Neural progenitor cell (in vitro differentiated cells): ENCODE measurements around the gene LYRM4. TPM values are rescaled to one million over a fixed set of nuclear protein-coding genes. Genes with fewer than 3 reads are reported as not detected.

Experiments
- DNase-seq: peaks from one replicate; pipeline ENCODE4 v3.0.0-alpha.2; 2016; ENCODE audit warnings: low spot score
- H2AFZ ChIP-seq: fragments of 200-600 bp; sonication (generic); replicated peaks from 2 replicates; pipeline ENCODE4 v1.6.1; 2016; ENCODE audit warnings: antibody characterized with exemption
- H3F3A ChIP-seq: fragments of 200-600 bp; sonication (generic); 2 replicates; pipeline ENCODE4 v1.6.1; 2016; ENCODE audit warnings: antibody characterized with exemption, low read depth
- H3K27ac ChIP-seq: fragments of 200-600 bp; sonication (generic); 2 replicates; pipeline ENCODE4 v1.5.1; 2016; ENCODE audit warnings: mild to moderate bottlenecking
- H3K27me3 ChIP-seq: fragments of 200-600 bp; sonication (generic); 2 replicates; pipeline ENCODE4 v1.6.1; 2016; ENCODE audit warnings: mild to moderate bottlenecking, moderate library complexity
- H3K36me3 ChIP-seq: fragments of 200-600 bp; sonication (generic); 2 replicates; pipeline ENCODE4 v1.5.1; 2016
- H3K4me1 ChIP-seq: fragments of 200-600 bp; sonication (generic); 2 replicates; pipeline ENCODE4 v1.6.1; 2016; ENCODE audit warnings: mixed run types
- H3K4me2 ChIP-seq: fragments of 200-600 bp; sonication (generic); 2 replicates; pipeline ENCODE4 v1.6.1; 2016
- H3K4me3 ChIP-seq: fragments of 200-600 bp; sonication (generic); 2 replicates; pipeline ENCODE4 v1.5.1; 2016
- H3K79me2 ChIP-seq: fragments of 200-600 bp; sonication (generic); 2 replicates; pipeline ENCODE4 v1.6.1; 2016; ENCODE audit warnings: low read depth
- H3K9ac ChIP-seq: fragments of 200-600 bp; sonication (generic); 2 replicates; pipeline ENCODE4 v1.6.1; 2016
- H3K9me3 ChIP-seq: fragments of 200-600 bp; sonication (generic); 2 replicates; pipeline ENCODE4 v1.5.1; 2016; ENCODE audit warnings: low read depth
- H4K20me1 ChIP-seq: fragments of 200-600 bp; sonication (generic); 2 replicates; pipeline ENCODE4 v1.6.1; 2016; ENCODE audit warnings: low read depth
- H3K27ac Mint-ChIP-seq: 3 replicates; pipeline ENCODE4 v1.8.0; 2021; ENCODE audit warnings: mixed read lengths
- H3K27me3 Mint-ChIP-seq: 2 replicates; pipeline ENCODE4 v1.8.0; 2022; ENCODE audit warnings: low read depth, mild to moderate bottlenecking, inconsistent platforms, moderate library complexity, mixed read lengths; ENCODE audit not compliant: insufficient read depth
- H3K36me3 Mint-ChIP-seq: 3 replicates; pipeline ENCODE4 v1.8.0; 2021; ENCODE audit warnings: mixed read lengths
- H3K4me1 Mint-ChIP-seq: 3 replicates; pipeline ENCODE4 v1.8.0; 2021; ENCODE audit warnings: mixed read lengths
- H3K4me3 Mint-ChIP-seq: 3 replicates; pipeline ENCODE4 v1.8.0; 2021; ENCODE audit warnings: mild to moderate bottlenecking, moderate library complexity, mixed read lengths
- H3K9me3 Mint-ChIP-seq: 3 replicates; pipeline ENCODE4 v1.8.0; 2020; ENCODE audit warnings: mixed read lengths
- EZH2 ChIP-seq: fragments of 200-600 bp; sonication (generic); IDR thresholded peaks from 2 replicates; pipeline ENCODE4 v1.6.1; 2017; ENCODE audit warnings: antibody characterized with exemption, mild to moderate bottlenecking, moderate library complexity
- EZH2phosphoT487 ChIP-seq: fragments of 200-600 bp; sonication (generic); IDR thresholded peaks from 2 replicates; pipeline ENCODE4 v1.6.1; 2017; ENCODE audit warnings: antibody characterized with exemption
- total RNA-seq: library from RNA; depleted of rRNA; stranded (reverse); fragments of >200 nt; gene quantifications from 2 replicates; pipeline ENCODE4 v1.2.3, GENCODE V29; 2015; ENCODE audit warnings: low replicate concordance
- TF ChIP-seq, protein P1 (sequence below): fragments of 200-600 bp; sonication (generic); IDR thresholded peaks from 2 replicates; pipeline ENCODE4 v1.5.1; 2017; ENCODE audit warnings: antibody characterized with exemption, mild to moderate bottlenecking

The LYRM4 gene
- total RNA-seq, 1 donor from 2014 or later, result 23.9 TPM

GRCh38 chr6:5133943-5134342 lies 126.8 kb downstream of the LYRM4 start:
- H3K4me3 Mint-ChIP-seq, result no peak overlapping the region
- H4K20me1 ChIP-seq, result peaks cover 24% of the 10 kb centered on the region
- H3K4me3 ChIP-seq, result no peak overlapping the region
- H3K27me3 Mint-ChIP-seq, result peaks cover 2% of the 10 kb centered on the region
- no peaks in the 10 kb centered on the region for H3K9me3 ChIP-seq
- no peak overlapping the region for H3K27ac ChIP-seq
- H2AFZ ChIP-seq, result no peak overlapping the region
- H3K27me3 ChIP-seq, result no peaks in the 10 kb centered on the region
- no peaks in the 10 kb centered on the region for H3K36me3 ChIP-seq
- no peaks in the 10 kb centered on the region for H3K79me2 ChIP-seq
- peaks cover 7% of the 10 kb centered on the region for H3K9me3 Mint-ChIP-seq
- peaks cover 13% of the 10 kb centered on the region for H3K36me3 Mint-ChIP-seq
- H3F3A ChIP-seq, result peaks cover 32% of the 10 kb centered on the region
- no peak overlapping the region for H3K4me2 ChIP-seq
- H3K27ac Mint-ChIP-seq, result no peak overlapping the region
- peaks cover 42% of the 10 kb centered on the region for H3K4me1 ChIP-seq
- DNase-seq, result no peak
- no peak for TF ChIP-seq EZH2
- TF ChIP-seq EZH2phosphoT487, result no peak
- TF ChIP-seq, protein P1, sequence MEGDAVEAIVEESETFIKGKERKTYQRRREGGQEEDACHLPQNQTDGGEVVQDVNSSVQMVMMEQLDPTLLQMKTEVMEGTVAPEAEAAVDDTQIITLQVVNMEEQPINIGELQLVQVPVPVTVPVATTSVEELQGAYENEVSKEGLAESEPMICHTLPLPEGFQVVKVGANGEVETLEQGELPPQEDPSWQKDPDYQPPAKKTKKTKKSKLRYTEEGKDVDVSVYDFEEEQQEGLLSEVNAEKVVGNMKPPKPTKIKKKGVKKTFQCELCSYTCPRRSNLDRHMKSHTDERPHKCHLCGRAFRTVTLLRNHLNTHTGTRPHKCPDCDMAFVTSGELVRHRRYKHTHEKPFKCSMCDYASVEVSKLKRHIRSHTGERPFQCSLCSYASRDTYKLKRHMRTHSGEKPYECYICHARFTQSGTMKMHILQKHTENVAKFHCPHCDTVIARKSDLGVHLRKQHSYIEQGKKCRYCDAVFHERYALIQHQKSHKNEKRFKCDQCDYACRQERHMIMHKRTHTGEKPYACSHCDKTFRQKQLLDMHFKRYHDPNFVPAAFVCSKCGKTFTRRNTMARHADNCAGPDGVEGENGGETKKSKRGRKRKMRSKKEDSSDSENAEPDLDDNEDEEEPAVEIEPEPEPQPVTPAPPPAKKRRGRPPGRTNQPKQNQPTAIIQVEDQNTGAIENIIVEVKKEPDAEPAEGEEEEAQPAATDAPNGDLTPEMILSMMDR, result no peak
- no peak overlapping the region for H3K9ac ChIP-seq
- peaks cover 38% of the 10 kb centered on the region for H3K4me1 Mint-ChIP-seq

DNA sequence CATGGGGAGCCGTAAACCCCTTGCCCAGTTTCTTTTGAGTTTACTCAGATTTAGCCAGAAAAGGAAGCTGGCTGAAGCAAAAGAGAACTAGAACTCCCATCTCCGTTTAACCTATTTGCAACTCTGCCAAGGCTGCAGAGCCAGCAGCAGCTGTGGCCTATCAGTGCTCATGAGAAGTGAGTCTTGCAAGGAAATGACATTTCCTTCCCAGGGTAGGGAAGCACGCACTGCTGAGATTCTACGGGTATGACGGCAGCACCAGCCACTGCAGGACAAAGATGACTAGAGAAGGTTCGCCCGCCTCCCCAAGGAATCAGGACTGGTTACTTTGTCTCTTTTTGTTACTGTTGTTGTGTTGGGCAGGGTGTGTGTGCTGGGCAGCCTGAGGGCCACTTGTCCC lies 128.0 kb downstream of the LYRM4 start:
- TF ChIP-seq EZH2 (no peak), EZH2phosphoT487 (no peak)
- TF ChIP-seq, protein P1, result no peak
- H3K27ac ChIP-seq, result peak overlapping the region; percentile 51
- Mint-ChIP-seq H3K4me1 (peaks cover 33% of the 10 kb centered on the region), H3K27ac (peak overlapping the region; percentile 92), H3K36me3 (peaks cover 13% of the 10 kb centered on the region), H3K27me3 (peaks cover 2% of the 10 kb centered on the region), H3K4me3 (peak overlapping the region; percentile 73), H3K9me3 (peaks cover 7% of the 10 kb centered on the region)
- H3F3A ChIP-seq, result peaks cover 32% of the 10 kb centered on the region
- H3K4me1 ChIP-seq, result peaks cover 38% of the 10 kb centered on the region
- peak overlapping the region; percentile 9 for H2AFZ ChIP-seq
- no peaks in the 10 kb centered on the region for H3K36me3 ChIP-seq
- peaks cover 20% of the 10 kb centered on the region for H4K20me1 ChIP-seq
- H3K9me3 ChIP-seq, result no peaks in the 10 kb centered on the region
- no peaks in the 10 kb centered on the region for H3K27me3 ChIP-seq
- H3K79me2 ChIP-seq, result no peaks in the 10 kb centered on the region
- DNase-seq, result peak; percentile 60
- H3K9ac ChIP-seq, result no peak overlapping the region
- H3K4me3 ChIP-seq, result peak overlapping the region; percentile 23
- H3K4me2 ChIP-seq, result peak overlapping the region; percentile 46

GRCh38 chr6:5130135-5130866 lies 130.4 kb downstream of the LYRM4 start:
- no peak overlapping the region for H3K9ac ChIP-seq
- no peak overlapping the region for H2AFZ ChIP-seq
- DNase-seq, result peak; percentile 15
- Mint-ChIP-seq H3K27me3 (peaks cover 2% of the 10 kb centered on the region), H3K4me1 (peaks cover 36% of the 10 kb centered on the region), H3K9me3 (peaks cover 2% of the 10 kb centered on the region), H3K4me3 (no peak overlapping the region), H3K27ac (no peak overlapping the region), H3K36me3 (peaks cover 6% of the 10 kb centered on the region)
- H3K27me3 ChIP-seq, result no peaks in the 10 kb centered on the region
- H4K20me1 ChIP-seq, result peaks cover 20% of the 10 kb centered on the region
- peaks cover 38% of the 10 kb centered on the region for H3K4me1 ChIP-seq
- H3K4me3 ChIP-seq, result no peak overlapping the region
- H3K4me2 ChIP-seq, result no peak overlapping the region
- H3K27ac ChIP-seq, result no peak overlapping the region
- no peaks in the 10 kb centered on the region for H3K79me2 ChIP-seq
- no peaks in the 10 kb centered on the region for H3K9me3 ChIP-seq
- H3K36me3 ChIP-seq, result no peaks in the 10 kb centered on the region
- no peak for TF ChIP-seq EZH2
- TF ChIP-seq EZH2phosphoT487, result no peak
- TF ChIP-seq, protein P1, result no peak
- peaks cover 32% of the 10 kb centered on the region for H3F3A ChIP-seq
